HEK293 (cell line): ENCODE results near the gene RSBN1L.

Source experiments
- CTCF ChIA-PET: fragments of 350-600 bp; formaldehyde crosslinking; extraction: SDS; loops from one replicate; lab custom pipeline; 2021; ENCODE audit warnings: antibody characterized with exemption; lab: Yijun Ruan, JAX
- POLR2A ChIA-PET: fragments of 300-600 bp; formaldehyde crosslinking; extraction: SDS; loops from one replicate; lab custom pipeline; 2020; ENCODE audit warnings: antibody characterized with exemption, inconsistent platforms; lab: Yijun Ruan, JAX
- H3K27ac ChIP-seq: fragments of 200-500 bp; sonication (Bioruptor generic); 2 replicates; pipeline ENCODE4 v1.5.1; 2014; ENCODE audit warnings: low read depth, low read length, control low read depth, inconsistent platforms; ENCODE audit errors: extremely low read depth
- H3K36me3 ChIP-seq, 2 experiments: fragments of 200-500 bp in 1 of 2; sonication (Bioruptor generic) in 1 of 2; 1 replicate in 1 of 2; 2 replicates in 1 of 2; pipeline ENCODE4 v1.5.1; 2014 to 2017; ENCODE audit warnings: inconsistent platforms in 2 of 2, low read length in 2 of 2; ENCODE audit not compliant: control insufficient read depth in 2 of 2, insufficient read depth in 1 of 2
- H3K4me1 ChIP-seq: fragments of 200-500 bp; sonication (Bioruptor generic); 2 replicates; pipeline ENCODE4 v1.5.1; 2014; ENCODE audit warnings: mild to moderate bottlenecking, low read length, inconsistent platforms; ENCODE audit not compliant: control insufficient read depth, insufficient read depth
- H3K4me3 ChIP-seq: 2 replicates; pipeline ENCODE4 v1.5.1; 2011; ENCODE audit warnings: low read depth, mild to moderate bottlenecking, control low read depth, low read length, moderate library complexity
- H3K9me3 ChIP-seq: fragments of 200-500 bp; sonication (Bioruptor generic); 2 replicates; pipeline ENCODE4 v1.5.1; 2014; ENCODE audit warnings: low read depth, low read length, inconsistent platforms; ENCODE audit not compliant: control insufficient read depth, insufficient read depth
- BCL11A ChIP-seq: fragments of 450-650 bp; formaldehyde crosslinking; IDR thresholded peaks from 2 replicates; pipeline ENCODE4 v1.5.1; 2016; ENCODE audit warnings: low read depth, missing biosample characterization, missing genetic modification characterization
- GFI1B ChIP-seq: fragments of 450-650 bp; formaldehyde crosslinking; IDR thresholded peaks from 2 replicates; pipeline ENCODE4 v1.5.1; 2016; ENCODE audit warnings: missing biosample characterization, missing genetic modification characterization
- GLI2 ChIP-seq: fragments of 450-650 bp; formaldehyde crosslinking; IDR thresholded peaks from 2 replicates; pipeline ENCODE4; 2017; ENCODE audit warnings: missing biosample characterization, missing genetic modification characterization, low read depth, borderline replicate concordance
- HIC1 ChIP-seq: fragments of 450-650 bp; formaldehyde crosslinking; IDR thresholded peaks from 2 replicates; pipeline ENCODE4 v1.5.1; 2016; ENCODE audit warnings: missing biosample characterization, missing genetic modification characterization
- MEIS1 ChIP-seq: sonication (generic); formaldehyde crosslinking; IDR thresholded peaks from 2 replicates; pipeline ENCODE4 v1.8.1; 2022; ENCODE audit warnings: missing genetic modification reagents, mild to moderate bottlenecking, borderline replicate concordance
- MZF1 ChIP-seq: fragments of 450-650 bp; formaldehyde crosslinking; IDR thresholded peaks from 2 replicates; pipeline ENCODE4 v1.5.1; 2017; ENCODE audit warnings: missing biosample characterization, missing genetic modification characterization, borderline replicate concordance
- REPIN1 ChIP-seq: fragments of 450-650 bp; formaldehyde crosslinking; IDR thresholded peaks from 2 replicates; pipeline ENCODE4 v1.5.1; 2017; ENCODE audit warnings: missing biosample characterization, missing genetic modification characterization, low read depth
- SALL2 ChIP-seq: fragments of 450-650 bp; formaldehyde crosslinking; IDR thresholded peaks from 2 replicates; pipeline ENCODE4 v1.5.0; 2017; ENCODE audit warnings: missing biosample characterization, mild to moderate bottlenecking, missing genetic modification characterization, borderline replicate concordance
- WT1 ChIP-seq: fragments of 450-650 bp; formaldehyde crosslinking; IDR thresholded peaks from 2 replicates; pipeline ENCODE4 v1.5.1; 2016; ENCODE audit warnings: missing biosample characterization, missing genetic modification characterization
- ZBTB8A ChIP-seq: fragments of 450-650 bp; formaldehyde crosslinking; IDR thresholded peaks from 2 replicates; pipeline ENCODE4 v1.5.1; 2016; ENCODE audit warnings: missing biosample characterization, missing genetic modification characterization
- ZFP41 ChIP-seq: fragments of 450-650 bp; formaldehyde crosslinking; IDR thresholded peaks from 2 replicates; pipeline ENCODE4 v1.5.1; 2016; ENCODE audit warnings: missing biosample characterization, missing genetic modification characterization, borderline replicate concordance
- ZNF112 ChIP-seq: fragments of 450-650 bp; formaldehyde crosslinking; IDR thresholded peaks from 2 replicates; pipeline ENCODE4 v1.5.0; 2017; ENCODE audit warnings: missing biosample characterization, missing genetic modification characterization
- ZNF140 ChIP-seq: fragments of 450-650 bp; formaldehyde crosslinking; IDR thresholded peaks from 2 replicates; pipeline ENCODE4 v1.5.1; 2016; ENCODE audit warnings: missing biosample characterization, missing genetic modification characterization
- ZNF16 ChIP-seq: fragments of 450-650 bp; formaldehyde crosslinking; IDR thresholded peaks from 2 replicates; pipeline ENCODE4 v1.5.1; 2016; ENCODE audit warnings: low read depth, missing biosample characterization, missing genetic modification characterization
- ZNF248 ChIP-seq: fragments of 450-650 bp; formaldehyde crosslinking; IDR thresholded peaks from 2 replicates; pipeline ENCODE4 v1.5.1; 2017; ENCODE audit warnings: missing biosample characterization, missing genetic modification characterization
- ZNF292 ChIP-seq: fragments of 450-650 bp; formaldehyde crosslinking; IDR thresholded peaks from 2 replicates; pipeline ENCODE4 v1.5.1; 2016; ENCODE audit warnings: low read depth, missing biosample characterization, missing genetic modification characterization, borderline replicate concordance
- ZNF350 ChIP-seq: fragments of 450-650 bp; formaldehyde crosslinking; IDR thresholded peaks from 2 replicates; pipeline ENCODE4 v1.5.0; 2017; ENCODE audit warnings: missing biosample characterization, mild to moderate bottlenecking, missing genetic modification characterization
- ZNF362 ChIP-seq: fragments of 450-650 bp; formaldehyde crosslinking; IDR thresholded peaks from 2 replicates; pipeline ENCODE4 v1.5.1; 2016; ENCODE audit warnings: missing biosample characterization, missing genetic modification characterization
- ZNF366 ChIP-seq: fragments of 450-650 bp; formaldehyde crosslinking; conservative IDR thresholded peaks from 2 replicates; pipeline ENCODE4 v1.5.1; 2016; ENCODE audit warnings: missing biosample characterization, missing genetic modification characterization
- ZNF391 ChIP-seq: fragments of 450-650 bp; formaldehyde crosslinking; IDR thresholded peaks from 2 replicates; pipeline ENCODE4 v1.5.1; 2016; ENCODE audit warnings: low read depth, missing biosample characterization, missing genetic modification characterization, borderline replicate concordance
- ZNF404 ChIP-seq: fragments of 450-650 bp; formaldehyde crosslinking; IDR thresholded peaks from 2 replicates; pipeline ENCODE4 v1.5.1; 2017; ENCODE audit warnings: missing biosample characterization, missing genetic modification characterization
- ZNF621 ChIP-seq: fragments of 450-650 bp; formaldehyde crosslinking; IDR thresholded peaks from 2 replicates; pipeline ENCODE4 v1.5.1; 2017; ENCODE audit warnings: missing biosample characterization, missing genetic modification characterization
- ZNF624 ChIP-seq: fragments of 450-650 bp; formaldehyde crosslinking; IDR thresholded peaks from 2 replicates; pipeline ENCODE4 v1.5.1; 2017; ENCODE audit warnings: missing biosample characterization, missing genetic modification characterization
- ZNF639 ChIP-seq: fragments of 450-650 bp; formaldehyde crosslinking; IDR thresholded peaks from 2 replicates; pipeline ENCODE4 v1.5.1; 2016; ENCODE audit warnings: missing biosample characterization, missing genetic modification characterization
- ZNF670 ChIP-seq: fragments of 450-650 bp; formaldehyde crosslinking; IDR thresholded peaks from 2 replicates; pipeline ENCODE4 v1.5.1; 2016; ENCODE audit warnings: missing biosample characterization, missing genetic modification characterization, low read depth
- ZNF677 ChIP-seq: fragments of 450-650 bp; IDR thresholded peaks from 2 replicates; pipeline ENCODE4 v1.5.0; 2018; ENCODE audit warnings: missing biosample characterization, mild to moderate bottlenecking, missing genetic modification characterization, moderate library complexity
- ZNF747 ChIP-seq: fragments of 450-650 bp; formaldehyde crosslinking; IDR thresholded peaks from 2 replicates; pipeline ENCODE4 v1.5.1; 2016; ENCODE audit warnings: missing biosample characterization, missing genetic modification characterization
- ZNF785 ChIP-seq: fragments of 450-650 bp; formaldehyde crosslinking; IDR thresholded peaks from 2 replicates; pipeline ENCODE4 v1.5.1; 2016; ENCODE audit warnings: missing biosample characterization, missing genetic modification characterization
- ZNF791 ChIP-seq: fragments of 450-650 bp; formaldehyde crosslinking; IDR thresholded peaks from 2 replicates; pipeline ENCODE4 v1.5.1; 2016; ENCODE audit warnings: missing biosample characterization, missing genetic modification characterization
- ZNF830 ChIP-seq: fragments of 450-650 bp; IDR thresholded peaks from 2 replicates; pipeline ENCODE4 v1.5.0; 2018; ENCODE audit warnings: missing biosample characterization, missing genetic modification characterization, low read depth, mild to moderate bottlenecking, moderate library complexity
- ZSCAN16 ChIP-seq: fragments of 450-650 bp; formaldehyde crosslinking; IDR thresholded peaks from 2 replicates; pipeline ENCODE4 v1.5.1; 2016; ENCODE audit warnings: missing biosample characterization, missing genetic modification characterization
- ZSCAN5A ChIP-seq: fragments of 450-650 bp; formaldehyde crosslinking; IDR thresholded peaks from 2 replicates; pipeline ENCODE4 v1.5.1; 2016; ENCODE audit warnings: missing biosample characterization, missing genetic modification characterization

RSBN1L gene

GRCh38 chr7:77736991-77737390, 40.7 kb downstream of the RSBN1L start:
- ChIA-PET CTCF (interaction anchor here (0.6 to 1.3 kb wide), 4 partner anchors 10 to 86 kb away, joined by 3 read pairs; no protein-coding TSS in a partner anchor), POLR2A (no interaction called here)
- peaks cover 22% of the 10 kb centered on the region for H3K4me1 ChIP-seq
- H3K36me3 ChIP-seq = peaks cover 0 to 3% of the 10 kb centered on the region in 2 experiments; a peak in 1 of 3 replicates
- H3K27ac ChIP-seq = no peak overlapping the region
- H3K4me3 ChIP-seq = no peak overlapping the region
- H3K9me3 ChIP-seq = no peaks in the 10 kb centered on the region
- TF ChIP-seq ZFP41 (no peak), ZNF292 (tag by site-specific recombination) (no peak), ZNF785 (no peak), WT1 (no peak), ZNF248 (no peak), ZNF830 (tag by site-specific recombination) (no peak), ZNF350 (no peak), ZNF670 (tag by site-specific recombination) (no peak), ZNF624 (tag by site-specific recombination) (no peak), ZNF16 (tag by site-specific recombination) (no peak), ZSCAN16 (tag by site-specific recombination) (no peak), ZNF112 (no peak), GFI1B (tag by site-specific recombination) (no peak), BCL11A (tag by site-specific recombination) (no peak), MZF1 (tag by site-specific recombination) (no peak), ZNF677 (tag by site-specific recombination) (no peak), GLI2 (tag by site-specific recombination) (no peak), REPIN1 (tag by site-specific recombination) (no peak), ZNF140 (tag by site-specific recombination) (no peak)

- Histone ChIP-seq H3K36me3 (peaks cover 0 to 3% of the 10 kb centered on the region in 2 experiments; a peak in 1 of 3 replicates), H3K4me3 (no peak overlapping the region), H3K4me1 (peaks cover 20% of the 10 kb centered on the region), H3K27ac (no peak overlapping the region), H3K9me3 (no peaks in the 10 kb centered on the region)
- ChIA-PET CTCF (no interaction called here), POLR2A (no interaction called here)
- TF ChIP-seq SALL2 = no peak
- no peak for TF ChIP-seq ZBTB8A (tag by site-specific recombination)
- no peak for TF ChIP-seq ZNF747
- TF ChIP-seq ZNF621 (tag by site-specific recombination) = no peak
- no peak for TF ChIP-seq ZNF639
- TF ChIP-seq ZNF366 (tag by site-specific recombination) = no peak
- TF ChIP-seq ZNF391 (tag by site-specific recombination) = no peak
- no peak for TF ChIP-seq ZSCAN5A
- no peak for TF ChIP-seq MEIS1
- no peak for TF ChIP-seq ZNF791 (tag by site-specific recombination)
- TF ChIP-seq ZNF404 (tag by site-specific recombination) = no peak
- no peak for TF ChIP-seq HIC1 (tag by site-specific recombination)
- no peak for TF ChIP-seq ZNF362 (tag by site-specific recombination)
These were observed 42.1 kb downstream of the RSBN1L start for GRCh38 chr7:77738382-77738781.
